C4-2B (cell line): ENCODE results near the gene IL10RA.

Source experiments
- CTCF ChIP-seq: fragments of 450-650 bp; conservative IDR thresholded peaks from 2 replicates; pipeline ENCODE4 v1.5.1; 2017; ENCODE audit warnings: mild to moderate bottlenecking
- ZFX ChIP-seq: fragments of 450-650 bp; IDR thresholded peaks from 2 replicates; pipeline ENCODE4 v1.6.1; 2017

DNA sequence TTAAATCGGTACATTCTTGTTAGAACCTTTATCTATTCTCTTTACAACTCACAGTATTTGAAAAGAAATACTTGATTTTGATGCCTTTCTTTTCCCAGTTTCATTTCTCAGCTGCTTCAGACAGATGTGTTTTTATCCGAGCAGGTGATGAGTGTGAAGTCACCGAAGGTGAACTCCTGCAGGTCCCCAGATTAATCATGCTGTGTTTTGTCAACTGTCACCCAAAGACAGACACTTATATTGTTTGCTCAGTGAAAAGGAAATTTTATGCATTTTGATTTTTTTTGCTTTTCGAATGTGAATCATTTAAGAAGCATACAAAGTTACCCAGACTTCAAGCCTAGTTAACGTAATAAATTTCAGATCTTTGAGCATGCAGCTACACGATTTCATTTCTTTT, 49.2 kb upstream of the IL10RA start:
- TF ChIP-seq CTCF (no peak), ZFX (no peak)
